ENCODE data around the gene SPTSSB.

SPTSSB gene

GRCh38 chr3:161319867-161320266 lies 51.5 kb downstream of the SPTSSB start:
- no peaks in the 10 kb centered on the region for H3K27me3 Mint-ChIP-seq (ENCODE audit: low read depth)
- TF ChIP-seq CTCF (IDR thresholded peaks at IDR 0.05; ENCODE audit: unreplicated experiment in 3 of 3), result no peak

GRCh38 chr3:161317077-161317476 lies 54.2 kb downstream of the SPTSSB start:
- no peaks in the 10 kb centered on the region for H3K4me1 Mint-ChIP-seq

More at GRCh38 chr3:161319867-161320266, 51.5 kb downstream of the SPTSSB start:
- Mint-ChIP-seq H3K9me3 (peaks cover 13% of the 10 kb centered on the region), H3K4me3 (no peak overlapping the region), H3K4me1 (no peaks in the 10 kb centered on the region), H3K27ac (no peak overlapping the region), H3K36me3 (ENCODE audit: low read depth) (no peaks in the 10 kb centered on the region)

GRCh38 chr3:161316006-161316689 lies 55.2 kb downstream of the SPTSSB start:
- H3K27ac Mint-ChIP-seq, result no peak overlapping the region
- H3K4me3 Mint-ChIP-seq, result no peak overlapping the region
- TF ChIP-seq CTCF (IDR thresholded peaks at IDR 0.05; ENCODE audit: unreplicated experiment in 3 of 3), result no peak
- no peaks in the 10 kb centered on the region for H3K27me3 Mint-ChIP-seq (ENCODE audit: low read depth)
- H3K9me3 Mint-ChIP-seq, result peaks cover 9% of the 10 kb centered on the region
- H3K4me1 Mint-ChIP-seq, result no peaks in the 10 kb centered on the region
- no peaks in the 10 kb centered on the region for H3K36me3 Mint-ChIP-seq (ENCODE audit: low read depth)

More at GRCh38 chr3:161317077-161317476, 54.2 kb downstream of the SPTSSB start:
- H3K27me3 Mint-ChIP-seq (ENCODE audit: low read depth), result no peaks in the 10 kb centered on the region
- H3K9me3 Mint-ChIP-seq, result peaks cover 16% of the 10 kb centered on the region
- H3K27ac Mint-ChIP-seq, result no peak overlapping the region
- no peak for TF ChIP-seq CTCF (IDR thresholded peaks at IDR 0.05; ENCODE audit: unreplicated experiment in 3 of 3)
- H3K36me3 Mint-ChIP-seq (ENCODE audit: low read depth), result no peaks in the 10 kb centered on the region
- H3K4me3 Mint-ChIP-seq, result no peak overlapping the region

- Mint-ChIP-seq H3K36me3 (ENCODE audit: low read depth) (no peaks in the 10 kb centered on the region), H3K27ac (no peak overlapping the region), H3K4me3 (no peak overlapping the region), H3K4me1 (no peaks in the 10 kb centered on the region), H3K9me3 (peaks cover 4% of the 10 kb centered on the region), H3K27me3 (ENCODE audit: low read depth) (no peaks in the 10 kb centered on the region)
- no peak for TF ChIP-seq CTCF (IDR thresholded peaks at IDR 0.05; ENCODE audit: unreplicated experiment in 3 of 3)
Measured at GRCh38 chr3:161314836-161315395, 56.4 kb downstream of the SPTSSB start.

- Mint-ChIP-seq H3K27me3 (ENCODE audit: low read depth) (no peaks in the 10 kb centered on the region), H3K9me3 (peaks cover 12% of the 10 kb centered on the region), H3K36me3 (ENCODE audit: low read depth) (no peaks in the 10 kb centered on the region), H3K4me1 (no peaks in the 10 kb centered on the region), H3K4me3 (no peak overlapping the region), H3K27ac (no peak overlapping the region)
- TF ChIP-seq CTCF (IDR thresholded peaks at IDR 0.05; ENCODE audit: unreplicated experiment in 3 of 3), result no peak
Measured at GRCh38 chr3:161310649-161311423, 60.5 kb downstream of the SPTSSB start.
